ENCODE results near the gene ZCCHC8. TPM values are rescaled to one million over a fixed set of nuclear protein-coding genes. Genes with fewer than 3 reads are reported as not detected.

Gene ZCCHC8
- total and polyA plus RNA-seq, 2 of the 4 experiments (the other 2 are of a cell fraction) = 9.5 to 12.7 TPM

GRCh38 chr12:122454739-122455138 lies 46.0 kb downstream of the ZCCHC8 start:
- POLR2A ChIA-PET (ENCODE audit: unreplicated experiment) = no interaction called here
- H3K9me1 ChIP-seq (ENCODE audit: insufficient read depth, low read length) = peaks cover 17% of the 10 kb centered on the region
- CTCF ChIA-PET = interaction anchor here (0.9 to 1.6 kb wide), 2 partner anchors 17 to 55 kb away, joined by 3 to 4 read pairs; no protein-coding TSS in a partner anchor
- no peak overlapping the region for H4K8ac ChIP-seq (ENCODE audit: low read depth in 2 of 2, low read length in 2 of 2)
- no peak overlapping the region for H3K27ac ChIP-seq (ENCODE audit: insufficient read depth, low read length)
- dilution Hi-C loops (cut with HindIII; ENCODE audit: low sequenced_read_pairs, unreplicated experiment) = no loop called here
- no peak overlapping the region for H3K4ac ChIP-seq (ENCODE audit: low read depth, low read length)
- no peaks in the 10 kb centered on the region for H4K20me1 ChIP-seq (ENCODE audit: insufficient read depth, low read length)
- no TSS peak for BruUV-seq (replicated peaks)
- no peak overlapping the region for H4K5ac ChIP-seq (ENCODE audit: low read depth, low read length)
- H3K23ac ChIP-seq (ENCODE audit: low read depth, low read length) = no peak overlapping the region
- H3K36me3 ChIP-seq (ENCODE audit: control insufficient read depth, insufficient read depth, low read length) = no peaks in the 10 kb centered on the region
- H2AFZ ChIP-seq (replicated peaks; ENCODE audit: low read length, poor library complexity) = no peak overlapping the region
- H3K9ac ChIP-seq (ENCODE audit: low read depth, low read length) = no peak overlapping the region
- H3K18ac ChIP-seq (ENCODE audit: low read depth, low read length) = no peak overlapping the region
- H3K14ac ChIP-seq (replicated peaks; ENCODE audit: low read depth, low read length) = no peak overlapping the region
- H3K4me2 ChIP-seq (ENCODE audit: low read depth, low read length) = no peak overlapping the region
- H4K91ac ChIP-seq (ENCODE audit: insufficient read depth, low read depth, low read length) = no peak overlapping the region
- no peak overlapping the region for H2AK5ac ChIP-seq (ENCODE audit: low read depth, low read length)
- in situ Hi-C loops (cut with MboI; ENCODE audit: low sequenced_read_pairs) = no loop called here
- no peak overlapping the region for H2AK9ac ChIP-seq (replicated peaks; ENCODE audit: low read depth, low read length, poor library complexity)
- no peak overlapping the region for H3K4me3 ChIP-seq (ENCODE audit: insufficient read depth, low read depth, low read length)
- no peak overlapping the region for H2BK20ac ChIP-seq (ENCODE audit: low read depth, low read length)
- H2BK120ac ChIP-seq (ENCODE audit: low read depth, low read length) = no peak overlapping the region
- no peaks in the 10 kb centered on the region for H3K79me1 ChIP-seq (ENCODE audit: low read depth in 1 of 2, low read length in 2 of 2)
- DNase-seq (no peak), ATAC-seq (ENCODE audit: low read depth) (no peak)
- H2BK15ac ChIP-seq (ENCODE audit: low read depth, low read length) = no peak overlapping the region
- no peak overlapping the region for H3K56ac ChIP-seq (ENCODE audit: extremely low read depth, insufficient read depth, low read length)
- no peak overlapping the region for H2BK5ac ChIP-seq (ENCODE audit: low read depth, low read length, poor library complexity, severe bottlenecking)
- intact Hi-C loops (cut with micrococcal nuclease) = no loop called here
- H3K4me1 ChIP-seq (ENCODE audit: control insufficient read depth, insufficient read depth, low read length) = peaks cover under 1% of the 10 kb centered on the region; the same call in 1 of the 2 replicates
- TF ChIP-seq RAD21 (IDR thresholded peaks at IDR 0.05; ENCODE audit: low read length) (no peak), POLR2A (IDR thresholded peaks at IDR 0.05; ENCODE audit: low read depth, low read length) (no peak), CHD1 (IDR thresholded peaks at IDR 0.05; ENCODE audit: low read depth, low read length) (no peak), MAZ (IDR thresholded peaks at IDR 0.05; ENCODE audit: borderline replicate concordance, low read depth, low read length) (no peak), SMC3 (IDR thresholded peaks at IDR 0.05; ENCODE audit: low read depth, low read length) (no peak), RCOR1 (IDR thresholded peaks at IDR 0.05; ENCODE audit: insufficient replicate concordance, low read length) (no peak), CTCF (conservative IDR thresholded peaks at IDR 0.05; ENCODE audit: low read depth, low read length) (no peak), BHLHE40 (IDR thresholded peaks at IDR 0.05; ENCODE audit: low read depth, low read length) (no peak), MAFK (IDR thresholded peaks at IDR 0.05; ENCODE audit: low read depth, low read length) (no peak), CEBPB (IDR thresholded peaks at IDR 0.05; ENCODE audit: low read depth, low read length) (no peak), RFX5 (IDR thresholded peaks at IDR 0.05; ENCODE audit: low read depth, low read length) (no peak), MXI1 (IDR thresholded peaks at IDR 0.05; ENCODE audit: borderline replicate concordance, low read depth, low read length) (no peak), FOS (IDR thresholded peaks at IDR 0.05; ENCODE audit: low read depth, low read length) (no peak), NFE2L2 (IDR thresholded peaks at IDR 0.05; ENCODE audit: low read depth, low read length) (no peak)
- TF ChIP-seq, protein P1, sequence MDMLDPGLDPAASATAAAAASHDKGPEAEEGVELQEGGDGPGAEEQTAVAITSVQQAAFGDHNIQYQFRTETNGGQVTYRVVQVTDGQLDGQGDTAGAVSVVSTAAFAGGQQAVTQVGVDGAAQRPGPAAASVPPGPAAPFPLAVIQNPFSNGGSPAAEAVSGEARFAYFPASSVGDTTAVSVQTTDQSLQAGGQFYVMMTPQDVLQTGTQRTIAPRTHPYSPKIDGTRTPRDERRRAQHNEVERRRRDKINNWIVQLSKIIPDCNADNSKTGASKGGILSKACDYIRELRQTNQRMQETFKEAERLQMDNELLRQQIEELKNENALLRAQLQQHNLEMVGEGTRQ (IDR thresholded peaks at IDR 0.05; ENCODE audit: low read depth, low read length) = no peak
- TF ChIP-seq, protein P2, sequence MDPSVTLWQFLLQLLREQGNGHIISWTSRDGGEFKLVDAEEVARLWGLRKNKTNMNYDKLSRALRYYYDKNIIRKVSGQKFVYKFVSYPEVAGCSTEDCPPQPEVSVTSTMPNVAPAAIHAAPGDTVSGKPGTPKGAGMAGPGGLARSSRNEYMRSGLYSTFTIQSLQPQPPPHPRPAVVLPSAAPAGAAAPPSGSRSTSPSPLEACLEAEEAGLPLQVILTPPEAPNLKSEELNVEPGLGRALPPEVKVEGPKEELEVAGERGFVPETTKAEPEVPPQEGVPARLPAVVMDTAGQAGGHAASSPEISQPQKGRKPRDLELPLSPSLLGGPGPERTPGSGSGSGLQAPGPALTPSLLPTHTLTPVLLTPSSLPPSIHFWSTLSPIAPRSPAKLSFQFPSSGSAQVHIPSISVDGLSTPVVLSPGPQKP (IDR thresholded peaks at IDR 0.05; ENCODE audit: borderline replicate concordance, low read depth, low read length) = no peak
- H3K27me3 ChIP-seq (ENCODE audit: control insufficient read depth, insufficient read depth, low read length) = no peaks in the 10 kb centered on the region
- H3K9me3 ChIP-seq (ENCODE audit: control insufficient read depth, insufficient read depth, low read length) = no peaks in the 10 kb centered on the region
- WGBS, 2 experiments (ENCODE audit: extremely low coverage in 2 of 2, insufficient read length in 1 of 2) = 100% methylated on average over 1 of the region's 6 CpGs; no CpG with 5 or more reads in 1 of the 2 experiments

Measured in IMR-90 (cell line).